HG02884 (cell line): ENCODE measurements around the gene SLC52A1.
"Not testable (repeated sequence)": the region's sequence is repeated elsewhere in the genome, so short reads cannot be mapped to it uniquely, and the experiment has no call there.

Experiments used
- ATAC-seq: cut with Tn5 transposase; IDR thresholded peaks from one replicate; pipeline ENCODE4 v1.9.1; 2021; ENCODE audit warnings: mild to moderate bottlenecking, moderate library complexity; ENCODE audit not compliant: unreplicated experiment

Gene SLC52A1

DNA sequence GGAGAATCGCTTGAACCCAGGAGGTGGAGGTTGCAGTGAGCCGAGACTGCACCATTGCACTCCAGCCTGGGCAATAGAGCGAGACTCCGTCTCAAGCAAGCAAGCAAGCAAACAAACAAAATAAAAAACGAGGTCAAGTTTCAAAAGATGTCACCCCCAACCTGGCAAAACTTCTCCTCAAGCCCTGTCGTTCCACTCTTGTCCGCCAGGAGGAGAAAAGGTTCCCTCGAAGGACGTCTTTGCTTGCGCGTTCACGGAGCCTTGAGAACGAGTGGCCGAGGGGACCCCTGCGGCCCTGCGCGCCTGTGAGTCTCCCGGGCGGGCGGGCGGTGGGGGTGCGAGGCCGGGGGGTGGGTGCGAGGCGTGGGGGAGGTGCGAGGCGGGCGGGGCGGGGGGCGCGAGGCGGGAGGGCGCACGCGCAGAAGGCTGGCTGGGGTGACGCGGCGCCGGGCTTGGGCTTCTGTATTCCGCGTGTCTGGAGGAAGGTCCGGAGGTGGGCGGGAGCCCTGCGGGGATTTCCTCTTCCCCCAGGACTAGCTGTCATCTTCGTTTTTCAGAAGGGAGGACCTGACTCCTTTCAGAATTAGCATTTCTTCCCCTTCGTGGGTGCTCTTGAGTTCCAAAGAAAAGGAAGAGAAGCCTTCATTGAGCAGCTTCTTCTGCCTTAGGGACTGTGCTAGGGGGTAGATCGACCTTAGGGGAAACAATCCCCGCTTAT is 3.7 kb downstream of the SLC52A1 start:
- ATAC-seq, result no peak

DNA sequence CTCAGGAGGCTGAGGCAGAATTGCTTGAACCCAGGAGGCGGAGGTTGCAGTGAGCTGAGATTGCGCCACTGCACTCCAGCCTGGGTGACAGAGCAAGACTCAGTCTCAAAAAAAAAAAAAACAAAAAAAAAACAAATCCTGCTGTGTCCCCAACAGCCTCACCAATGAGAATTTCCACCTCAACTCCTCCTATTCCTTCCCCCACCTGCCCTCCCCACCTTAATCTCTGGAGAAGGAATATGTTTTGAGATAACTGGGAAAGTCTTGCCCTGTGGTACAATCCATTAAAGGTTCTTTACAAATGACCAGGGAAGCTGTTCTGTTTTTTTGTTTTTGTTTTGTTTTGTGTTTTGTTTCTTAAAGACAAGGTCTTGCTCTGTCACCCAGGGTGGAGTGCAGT is 5.1 kb downstream of the SLC52A1 start:
- not testable (repeated sequence) for ATAC-seq

DNA sequence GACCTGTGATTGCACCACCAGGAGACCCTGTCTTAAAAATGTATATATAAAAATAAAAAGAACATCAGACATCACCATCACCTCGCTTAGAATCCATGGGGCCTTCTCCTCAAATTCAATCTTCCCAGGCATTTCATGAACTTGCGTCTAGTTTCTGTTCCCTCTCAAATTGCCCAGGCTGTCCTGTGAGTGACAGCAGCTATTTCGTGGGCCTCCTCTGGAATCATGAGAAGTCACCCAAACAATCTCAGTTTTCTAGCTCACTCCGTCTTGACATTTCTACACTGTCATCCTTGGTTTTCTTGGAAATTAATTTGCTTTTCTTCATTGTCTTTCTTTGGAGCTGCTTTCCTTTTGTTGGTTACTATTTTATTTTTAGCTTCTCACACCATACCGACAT is 7.3 kb downstream of the SLC52A1 start:
- no peak for ATAC-seq

DNA sequence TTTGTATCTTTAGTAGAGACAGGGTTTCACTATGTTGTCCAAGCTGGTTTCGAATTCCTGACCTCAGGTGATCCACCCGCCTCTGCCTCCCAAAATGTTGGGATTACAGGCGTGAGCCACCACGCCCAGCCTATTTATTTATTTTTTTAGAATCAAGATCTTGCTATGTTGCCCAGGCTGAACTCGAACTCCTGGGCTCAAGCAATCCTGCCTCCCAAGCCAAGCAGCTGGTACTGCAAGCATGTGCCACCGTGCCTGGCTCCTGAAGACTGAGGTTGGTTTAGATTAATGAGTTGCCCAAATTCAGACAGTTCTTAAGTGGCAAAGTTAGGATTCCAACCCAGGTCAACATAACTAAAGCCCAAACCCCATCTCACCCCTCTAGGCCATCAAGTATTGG is 7.9 kb downstream of the SLC52A1 start:
- ATAC-seq, result no peak

GRCh38 chr17:5024604-5025003 is 10.6 kb downstream of the SLC52A1 start:
- ATAC-seq, result no peak

- ATAC-seq, result no peak
These were observed 11.6 kb downstream of the SLC52A1 start for GRCh38 chr17:5023588-5024147.

- ATAC-seq, result no peak
These were observed 13.0 kb downstream of the SLC52A1 start for GRCh38 chr17:5022171-5022711.

DNA sequence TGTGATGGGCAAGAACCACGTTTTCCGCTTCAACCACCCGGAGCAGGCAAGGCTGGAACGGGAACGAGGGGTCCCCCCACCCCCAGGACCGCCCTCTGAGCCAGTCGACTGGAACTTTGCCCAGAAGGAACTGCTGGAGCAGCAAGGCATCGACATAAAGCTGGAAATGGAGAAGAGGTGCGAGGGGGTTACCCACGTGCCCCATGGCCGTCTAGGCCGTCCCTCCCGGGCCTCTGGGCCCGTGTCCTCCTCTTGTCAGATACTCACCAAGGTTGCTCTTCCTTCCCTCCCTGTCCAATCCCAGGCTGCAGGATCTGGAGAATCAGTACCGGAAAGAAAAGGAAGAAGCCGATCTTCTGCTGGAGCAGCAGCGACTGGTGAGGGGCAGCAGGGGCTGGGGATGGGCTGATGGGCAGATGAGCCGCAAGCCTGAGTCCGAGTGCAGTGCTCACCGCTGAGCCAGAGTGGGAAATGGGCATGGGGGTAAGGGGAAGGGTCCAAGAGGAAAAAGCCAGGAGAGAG is 14.7 kb downstream of the SLC52A1 start:
- no peak for ATAC-seq

DNA sequence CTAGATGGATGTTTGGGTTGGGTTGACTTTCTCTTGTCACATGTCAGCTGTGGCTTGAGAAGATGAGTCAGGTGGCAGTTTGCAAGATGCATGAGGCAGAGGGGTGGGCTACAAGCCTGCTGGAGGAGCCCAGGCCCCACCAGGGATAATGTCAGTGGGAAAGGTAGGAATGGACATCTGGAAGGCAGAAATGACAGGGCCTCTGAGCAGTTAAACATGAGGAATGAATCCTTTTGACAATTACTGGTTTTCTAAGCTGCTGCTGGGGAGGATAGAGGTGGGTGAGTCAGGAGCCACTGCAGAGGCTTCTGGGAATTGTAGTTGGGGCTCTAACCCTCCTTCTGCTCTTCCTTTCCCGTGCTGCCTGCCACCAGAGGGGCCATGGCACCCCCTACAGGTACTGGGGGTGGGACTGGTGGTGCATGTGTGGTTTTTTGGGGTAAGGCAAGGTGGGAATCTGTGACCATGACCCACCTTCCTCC is 15.7 kb downstream of the SLC52A1 start:
- no peak for ATAC-seq

GRCh38 chr17:5014357-5014756 is 20.9 kb downstream of the SLC52A1 start:
- no peak for ATAC-seq

GRCh38 chr17:5011928-5012327 is 23.3 kb downstream of the SLC52A1 start:
- ATAC-seq, result no peak

GRCh38 chr17:5003214-5003867 is 31.9 kb downstream of the SLC52A1 start:
- ATAC-seq, result no peak

DNA sequence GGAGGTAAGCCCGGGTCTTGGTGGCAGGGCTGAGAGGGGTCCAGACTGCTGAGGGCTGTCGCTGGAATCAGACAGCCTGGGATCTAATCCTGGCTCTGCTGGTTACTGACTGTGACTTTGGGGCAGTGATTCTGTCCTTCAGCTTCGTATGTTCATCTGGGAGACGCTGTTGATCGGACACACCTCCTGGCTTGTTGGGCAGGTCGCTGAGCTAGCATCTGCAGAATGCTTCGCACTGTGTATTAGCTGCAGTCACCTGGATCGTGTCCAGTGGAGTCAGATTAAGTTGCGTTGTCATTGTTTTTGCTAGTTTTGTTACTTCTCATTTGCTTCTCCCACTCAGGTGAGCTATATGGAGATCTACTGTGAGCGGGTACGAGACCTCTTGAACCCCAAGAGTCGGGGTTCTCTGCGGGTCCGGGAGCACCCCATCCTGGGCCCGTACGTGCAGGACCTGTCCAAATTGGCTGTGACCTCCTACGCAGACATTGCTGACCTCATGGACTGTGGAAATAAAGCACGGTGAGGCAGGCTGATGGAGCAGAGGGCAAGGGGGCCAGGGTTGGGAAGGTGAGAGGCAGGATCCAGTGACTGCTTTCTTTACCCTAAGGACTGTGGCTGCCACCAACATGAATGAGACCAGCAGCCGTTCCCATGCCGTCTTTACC is 33.0 kb downstream of the SLC52A1 start:
- no peak for ATAC-seq

DNA sequence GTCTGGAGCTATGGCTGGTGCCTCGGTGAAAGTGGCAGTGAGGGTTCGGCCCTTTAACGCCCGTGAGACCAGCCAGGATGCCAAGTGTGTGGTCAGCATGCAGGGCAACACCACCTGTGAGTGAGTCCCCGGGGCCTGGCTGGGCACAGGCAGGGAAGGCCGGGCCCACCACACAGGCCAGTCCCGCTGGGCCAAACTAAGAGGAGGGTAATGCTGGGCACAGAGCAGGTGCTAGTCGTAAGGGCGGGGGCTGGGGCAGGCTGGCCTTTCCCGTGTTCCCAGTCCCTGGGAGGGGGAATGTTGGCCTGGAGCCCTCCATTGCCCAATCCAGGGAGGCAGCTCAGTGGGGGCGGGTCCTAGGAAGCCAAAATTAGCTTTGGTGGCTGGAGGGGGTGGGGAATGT is 35.0 kb downstream of the SLC52A1 start:
- no peak for ATAC-seq

GRCh38 chr17:4999430-5000093 is 35.7 kb downstream of the SLC52A1 start:
- ATAC-seq, result no peak

- ATAC-seq, result no peak
These were observed 36.3 kb downstream of the SLC52A1 start for GRCh38 chr17:4998732-4999429.

DNA sequence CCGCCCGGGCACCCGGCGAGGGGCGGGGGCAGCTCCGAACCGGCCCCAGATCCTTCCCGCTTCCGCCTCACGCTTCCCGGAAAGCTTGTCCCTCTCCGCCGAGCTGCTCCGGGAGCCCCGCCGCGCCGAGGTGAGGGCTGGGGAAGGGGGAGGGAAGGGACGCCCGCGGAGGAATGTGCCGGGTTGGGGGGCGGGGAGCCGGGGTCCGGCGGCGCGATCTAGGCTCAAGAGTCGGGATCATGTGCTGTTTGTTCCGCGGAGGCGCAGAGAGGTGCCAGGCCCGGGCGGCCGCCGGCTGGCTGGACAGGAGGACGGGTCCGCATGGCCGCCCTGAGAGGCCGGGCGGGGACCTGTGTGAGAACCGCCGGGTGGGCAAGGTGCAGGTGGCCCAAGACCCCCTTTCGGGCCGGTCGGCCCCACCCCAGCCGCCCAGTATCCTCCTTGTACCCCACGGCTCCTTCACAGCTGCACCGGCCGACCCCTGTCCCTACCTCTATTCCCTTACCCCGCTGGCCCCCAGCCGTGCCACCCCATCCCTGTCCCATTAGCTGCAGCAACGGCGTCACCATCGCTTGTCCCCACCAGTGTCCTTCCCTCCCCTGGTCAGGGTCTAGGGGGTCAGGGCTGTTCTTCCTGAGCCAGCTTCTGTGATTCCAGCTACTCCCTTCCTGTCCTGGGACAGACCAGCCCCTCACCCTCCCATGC is 37.0 kb downstream of the SLC52A1 start:
- peak; percentile 9 for ATAC-seq

DNA sequence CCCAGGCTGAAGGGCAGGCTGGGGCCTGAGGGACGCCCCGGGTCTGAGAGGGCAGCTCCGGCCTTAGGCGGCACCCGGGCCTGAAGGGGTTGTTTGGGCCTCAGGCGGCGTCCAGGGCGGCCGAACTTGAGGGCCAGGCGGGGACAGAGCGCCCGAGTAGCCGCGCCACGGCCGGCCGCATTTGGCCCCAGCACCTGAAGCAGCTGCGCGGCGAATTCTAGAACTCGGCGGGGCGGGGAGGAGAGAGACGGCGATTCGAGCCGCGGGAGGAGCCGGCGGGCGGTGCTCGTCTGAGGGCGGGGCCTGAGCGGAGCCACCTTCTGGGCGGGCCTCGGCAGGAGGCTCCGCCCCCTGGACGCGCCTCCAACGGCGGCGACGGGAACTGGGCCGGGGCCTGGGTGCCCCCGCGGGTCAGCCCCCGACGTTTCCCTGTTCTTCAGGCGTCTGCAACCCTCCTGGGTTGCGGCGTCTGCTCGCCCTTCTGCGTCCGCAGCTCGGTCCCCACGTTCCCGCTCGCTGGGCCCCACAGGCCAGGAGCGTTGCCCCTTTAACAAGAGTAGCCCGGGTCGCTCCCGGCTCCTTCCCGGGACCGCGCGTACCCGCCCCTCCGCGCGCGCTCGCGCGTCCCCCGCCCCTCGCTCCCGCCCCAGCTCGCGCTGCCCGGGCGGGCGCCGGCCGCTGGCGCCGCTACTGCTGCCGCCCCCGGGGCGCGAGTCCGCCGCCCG is 37.8 kb downstream of the SLC52A1 start, which contains the start of the genes INCA1 and KIF1C:
INCA1 (minus strand) TSS at position 221 of the 725 bp plus-strand sequence. CDS start 3,085 bp downstream, outside the sequence.
KIF1C (plus strand) TSS at position 649 of the 725 bp plus-strand sequence. CDS start 2,297 bp downstream, outside the sequence.
- ATAC-seq, result peak; percentile 81
